HFFc6 (cell line): ENCODE results near the gene CNIH4. TPM values are rescaled to one million over a fixed set of nuclear protein-coding genes. Genes with fewer than 3 reads are reported as not detected.
"Not testable (repeated sequence)": the region's sequence is repeated elsewhere in the genome, so short reads cannot be mapped to it uniquely, and the experiment has no call there.

ENCODE experiments used
- DNase-seq: peaks from one replicate; pipeline ENCODE4 v3.0.0-alpha.2; 2018
- H3K27ac Mint-ChIP-seq: 2 replicates; pipeline ENCODE4 v1.8.0; 2020; ENCODE audit warnings: mild to moderate bottlenecking, mixed read lengths
- H3K27me3 Mint-ChIP-seq: 2 replicates; pipeline ENCODE4 v1.8.0; 2021; ENCODE audit warnings: mild to moderate bottlenecking, moderate library complexity, mixed read lengths; ENCODE audit not compliant: insufficient read depth
- H3K36me3 Mint-ChIP-seq: 2 replicates; pipeline ENCODE4 v1.8.0; 2021; ENCODE audit warnings: low read depth, mixed read lengths
- H3K4me1 Mint-ChIP-seq: 2 replicates; pipeline ENCODE4 v1.8.0; 2020; ENCODE audit warnings: low read depth, mixed read lengths
- H3K4me3 Mint-ChIP-seq: 2 replicates; pipeline ENCODE4 v1.8.0; 2020; ENCODE audit warnings: mild to moderate bottlenecking, moderate library complexity, mixed read lengths
- H3K9me3 Mint-ChIP-seq: 2 replicates; pipeline ENCODE4 v1.8.0; 2020; ENCODE audit warnings: mild to moderate bottlenecking, mixed read lengths
- long read RNA-seq: library from polyadenylated mRNA; unstranded; transcript quantifications from one replicate; pipeline ENCODE4 v2.0.0, GENCODE V29; 2019
- total RNA-seq, 6 experiments: library from RNA; stranded (reverse); fragmentation: NEBNext Ultra II Directional; extraction: Animal tissue kit (Norgen Biotek cat#: 25700); gene quantifications; 2 replicates in 1 of 6; 3 replicates in 5 of 6; pipeline ENCODE4 v1.2.3, GENCODE V29; 2021
- TF ChIP-seq, protein P1 (sequence below): fragments of 200-600 bp; sonication (generic); IDR thresholded peaks from 2 replicates; pipeline ENCODE4 v1.5.0; 2021; ENCODE audit warnings: antibody characterized with exemption, mild to moderate bottlenecking

The CNIH4 gene
- 10 to 100 TPM; 46.7 to 53.7 (median 51.6) TPM for total RNA-seq
- long read RNA-seq, full-length matches to known transcripts = 58 of 70 reads
- long read RNA-seq, partial matches to known transcripts = 9 of 70 reads
- long read RNA-seq, other reads (novel, unspliced or antisense) = 3 of 70 reads

DNA sequence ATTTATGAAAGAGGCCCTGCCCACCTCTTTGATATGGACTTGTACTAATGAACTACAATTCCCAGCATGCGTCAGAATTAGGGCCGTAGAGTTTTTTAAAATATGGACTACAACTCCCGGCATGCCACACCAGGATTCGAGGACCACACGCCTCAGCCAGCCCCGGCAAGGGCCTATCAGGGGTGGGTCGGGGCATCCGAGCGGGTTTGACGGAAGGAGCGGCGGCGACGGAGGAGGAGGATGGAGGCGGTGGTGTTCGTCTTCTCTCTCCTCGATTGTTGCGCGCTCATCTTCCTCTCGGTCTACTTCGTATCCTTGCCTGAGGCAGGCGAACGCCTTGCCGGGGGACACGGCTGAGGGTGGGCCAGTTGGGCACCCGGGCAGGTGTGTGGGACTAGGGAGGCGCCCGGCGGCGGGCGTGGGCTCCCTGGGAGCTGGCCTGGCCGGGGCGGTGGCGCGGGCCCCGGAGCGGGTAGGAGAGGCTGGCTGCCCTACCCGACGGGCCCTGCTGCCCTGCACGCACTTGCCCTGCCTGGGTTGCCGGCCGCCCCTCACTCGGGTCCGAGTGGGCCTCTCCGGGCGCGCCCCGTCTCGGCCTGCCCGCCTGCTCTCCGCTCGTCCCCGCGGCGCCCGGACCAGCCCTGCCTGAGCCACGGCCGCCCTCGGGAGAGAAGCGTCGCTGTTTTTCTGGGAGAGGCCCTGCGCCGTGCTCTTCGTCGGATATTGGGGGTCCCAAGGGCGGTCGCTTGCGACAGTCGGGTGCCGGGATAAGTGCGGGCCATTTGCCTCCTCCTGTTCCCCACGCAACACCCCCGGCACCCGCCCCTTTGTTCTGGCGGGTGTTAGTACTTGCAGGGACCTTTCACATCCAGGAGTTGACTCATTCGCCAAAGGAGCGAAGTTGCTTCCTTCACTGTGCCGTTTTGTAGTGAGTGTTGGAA, at the start of gene CNIH4:
Gene CNIH4 (plus strand): TSS at position 195 of the 941 bp plus-strand sequence. CDS start 46 bp downstream, at position 241.
- Mint-ChIP-seq H3K4me1 (peaks cover 29% of the 10 kb centered on the region), H3K27me3 (no peaks in the 10 kb centered on the region; the same call in 1 of the 2 replicates), H3K27ac (peak within 1 kb of the TSS; percentile 72), H3K9me3 (no peaks in the 10 kb centered on the region), H3K4me3 (peak within 1 kb of the TSS; percentile 88), H3K36me3 (peaks cover 6% of the 10 kb centered on the region; the same call in 1 of the 2 replicates)
- peak; percentile 95 for DNase-seq
- TF ChIP-seq, protein P1, sequence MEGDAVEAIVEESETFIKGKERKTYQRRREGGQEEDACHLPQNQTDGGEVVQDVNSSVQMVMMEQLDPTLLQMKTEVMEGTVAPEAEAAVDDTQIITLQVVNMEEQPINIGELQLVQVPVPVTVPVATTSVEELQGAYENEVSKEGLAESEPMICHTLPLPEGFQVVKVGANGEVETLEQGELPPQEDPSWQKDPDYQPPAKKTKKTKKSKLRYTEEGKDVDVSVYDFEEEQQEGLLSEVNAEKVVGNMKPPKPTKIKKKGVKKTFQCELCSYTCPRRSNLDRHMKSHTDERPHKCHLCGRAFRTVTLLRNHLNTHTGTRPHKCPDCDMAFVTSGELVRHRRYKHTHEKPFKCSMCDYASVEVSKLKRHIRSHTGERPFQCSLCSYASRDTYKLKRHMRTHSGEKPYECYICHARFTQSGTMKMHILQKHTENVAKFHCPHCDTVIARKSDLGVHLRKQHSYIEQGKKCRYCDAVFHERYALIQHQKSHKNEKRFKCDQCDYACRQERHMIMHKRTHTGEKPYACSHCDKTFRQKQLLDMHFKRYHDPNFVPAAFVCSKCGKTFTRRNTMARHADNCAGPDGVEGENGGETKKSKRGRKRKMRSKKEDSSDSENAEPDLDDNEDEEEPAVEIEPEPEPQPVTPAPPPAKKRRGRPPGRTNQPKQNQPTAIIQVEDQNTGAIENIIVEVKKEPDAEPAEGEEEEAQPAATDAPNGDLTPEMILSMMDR = no peak

DNA sequence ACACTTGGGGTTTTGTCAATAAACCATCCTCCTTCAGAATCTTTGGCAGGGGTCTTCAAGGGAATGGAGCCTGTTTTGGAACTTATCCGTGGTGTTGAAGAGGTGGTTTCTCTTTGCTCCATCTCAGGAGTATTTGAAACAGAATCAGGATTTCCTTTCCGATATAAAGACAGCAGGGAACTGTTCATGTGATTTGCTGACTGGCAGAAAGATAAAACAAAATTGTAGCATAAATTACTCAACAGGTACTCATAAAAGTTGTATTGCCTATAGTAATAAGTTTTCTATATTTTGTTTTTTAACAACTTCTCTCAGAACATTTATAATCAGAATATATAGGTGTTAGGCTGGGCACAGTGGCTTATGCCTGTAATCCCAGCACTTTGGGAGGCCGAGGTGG, 48.6 kb upstream of the CNIH4 start:
- TF ChIP-seq, protein P1 = no peak
- Mint-ChIP-seq H3K27ac (no peak overlapping the region), H3K9me3 (no peaks in the 10 kb centered on the region), H3K4me1 (peaks cover 16% of the 10 kb centered on the region), H3K36me3 (peaks cover 15% of the 10 kb centered on the region), H3K27me3 (no peaks in the 10 kb centered on the region; the same call in 1 of the 2 replicates), H3K4me3 (no peak overlapping the region)
- no peak for DNase-seq

DNA sequence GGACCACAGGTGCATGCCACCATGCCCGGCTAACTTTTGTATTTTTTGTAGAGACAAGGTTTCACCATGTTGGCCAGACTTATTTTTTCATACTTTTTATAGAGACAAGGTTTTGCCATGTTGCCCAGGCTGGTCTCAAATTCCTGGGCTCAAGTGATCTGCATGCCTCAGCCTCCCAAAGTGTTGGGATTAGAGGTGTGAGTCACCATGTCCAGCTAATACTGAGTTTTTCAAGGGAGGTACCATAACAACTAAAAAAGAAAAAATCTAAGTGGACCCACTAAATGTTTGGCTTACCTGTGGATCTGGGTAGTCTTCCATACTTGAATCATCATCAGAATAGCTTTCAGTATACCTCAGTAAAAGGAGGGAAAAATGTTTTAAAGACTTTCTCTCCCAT, 45.2 kb upstream of the CNIH4 start:
- H3K4me1 Mint-ChIP-seq, H3K27me3 Mint-ChIP-seq, H3K9me3 Mint-ChIP-seq, H3K4me3 Mint-ChIP-seq: not testable (repeated sequence)
- peak; percentile 33 for DNase-seq
- peaks cover 17% of the 10 kb centered on the region for H3K36me3 Mint-ChIP-seq
- peak overlapping the region; percentile 41; the same call in 1 of the 2 replicates for H3K27ac Mint-ChIP-seq

DNA sequence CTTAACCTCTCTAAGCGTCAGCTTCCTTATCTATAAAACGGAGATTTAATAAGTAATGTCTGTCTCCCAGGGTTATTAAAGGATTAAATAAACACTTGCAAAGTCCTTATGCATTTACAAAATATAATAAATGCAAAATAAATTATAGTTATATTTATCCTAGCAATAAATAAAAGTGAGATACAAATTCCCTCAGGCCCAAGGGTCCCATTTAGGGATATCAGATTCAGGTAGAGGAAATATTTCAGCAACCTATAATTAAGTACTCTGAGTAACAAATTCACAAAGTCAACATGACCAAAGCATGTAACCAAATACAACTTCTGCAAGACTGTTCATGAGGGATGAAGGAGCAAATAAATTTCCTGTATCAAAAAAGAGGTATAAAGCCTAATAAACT, 44.7 kb upstream of the CNIH4 start:
- DNase-seq = no peak
- peaks cover 19% of the 10 kb centered on the region for H3K36me3 Mint-ChIP-seq
- no peaks in the 10 kb centered on the region for H3K27me3 Mint-ChIP-seq
- H3K27ac Mint-ChIP-seq = peak overlapping the region; percentile 41; the same call in 1 of the 2 replicates
- TF ChIP-seq, protein P1 = no peak
- no peak overlapping the region for H3K4me3 Mint-ChIP-seq
- H3K4me1 Mint-ChIP-seq = peaks cover 9% of the 10 kb centered on the region
- no peaks in the 10 kb centered on the region for H3K9me3 Mint-ChIP-seq

GRCh38 chr1:224317383-224318045, 39.2 kb upstream of the CNIH4 start:
- H3K4me1 Mint-ChIP-seq = no peaks in the 10 kb centered on the region
- H3K27me3 Mint-ChIP-seq = no peaks in the 10 kb centered on the region
- TF ChIP-seq, protein P1 = no peak
- peaks cover 11% of the 10 kb centered on the region; the same call in 1 of the 2 replicates for H3K36me3 Mint-ChIP-seq
- H3K9me3 Mint-ChIP-seq = no peaks in the 10 kb centered on the region
- no peak overlapping the region for H3K4me3 Mint-ChIP-seq
- no peak for DNase-seq
- H3K27ac Mint-ChIP-seq = no peak overlapping the region
